GM18498 (cell line): ENCODE measurements around the gene FGF3.

Source experiments
- ATAC-seq: cut with Tn5 transposase; IDR thresholded peaks from one replicate; pipeline ENCODE4 v1.9.1; 2021; ENCODE audit warnings: mild to moderate bottlenecking, moderate library complexity; ENCODE audit not compliant: unreplicated experiment

The FGF3 gene

DNA sequence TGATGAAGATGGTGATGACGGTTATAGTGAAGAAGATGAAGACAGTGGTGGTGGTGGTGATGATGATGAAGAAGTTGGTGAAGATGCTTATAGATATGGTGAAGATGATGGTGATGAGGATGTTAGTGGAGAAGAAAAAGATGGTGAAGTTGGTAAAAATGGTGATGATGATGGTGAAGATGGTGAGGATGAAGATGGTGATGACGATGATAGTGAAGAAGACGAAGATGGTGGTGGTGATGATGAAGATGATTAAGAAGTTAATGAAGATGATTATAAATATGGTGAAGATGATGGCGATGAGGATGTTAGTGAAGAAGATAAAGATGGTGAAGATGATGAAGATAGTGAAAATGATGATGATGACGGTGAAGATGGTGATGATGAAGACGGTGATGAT, 25.2 kb upstream of the FGF3 start:
- no peak for ATAC-seq

DNA sequence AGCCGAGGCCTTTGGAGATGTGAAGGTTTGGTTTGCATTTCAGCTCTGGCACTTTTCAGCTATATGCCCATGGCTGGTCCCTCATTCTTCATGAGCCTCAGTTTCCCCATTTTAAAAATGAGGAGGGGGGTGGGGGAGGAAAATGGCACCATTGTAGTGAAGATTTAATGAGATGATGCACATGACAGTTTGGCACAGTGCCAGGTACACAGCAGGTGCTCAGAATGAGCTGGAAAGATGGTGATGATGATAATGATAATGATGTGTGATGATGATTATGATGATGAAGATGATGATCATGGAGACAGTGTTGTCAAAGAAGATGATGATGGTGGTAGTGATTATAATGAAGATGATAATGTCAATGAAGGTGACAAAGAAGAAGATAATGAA, 24.3 kb upstream of the FGF3 start:
- no peak for ATAC-seq

DNA sequence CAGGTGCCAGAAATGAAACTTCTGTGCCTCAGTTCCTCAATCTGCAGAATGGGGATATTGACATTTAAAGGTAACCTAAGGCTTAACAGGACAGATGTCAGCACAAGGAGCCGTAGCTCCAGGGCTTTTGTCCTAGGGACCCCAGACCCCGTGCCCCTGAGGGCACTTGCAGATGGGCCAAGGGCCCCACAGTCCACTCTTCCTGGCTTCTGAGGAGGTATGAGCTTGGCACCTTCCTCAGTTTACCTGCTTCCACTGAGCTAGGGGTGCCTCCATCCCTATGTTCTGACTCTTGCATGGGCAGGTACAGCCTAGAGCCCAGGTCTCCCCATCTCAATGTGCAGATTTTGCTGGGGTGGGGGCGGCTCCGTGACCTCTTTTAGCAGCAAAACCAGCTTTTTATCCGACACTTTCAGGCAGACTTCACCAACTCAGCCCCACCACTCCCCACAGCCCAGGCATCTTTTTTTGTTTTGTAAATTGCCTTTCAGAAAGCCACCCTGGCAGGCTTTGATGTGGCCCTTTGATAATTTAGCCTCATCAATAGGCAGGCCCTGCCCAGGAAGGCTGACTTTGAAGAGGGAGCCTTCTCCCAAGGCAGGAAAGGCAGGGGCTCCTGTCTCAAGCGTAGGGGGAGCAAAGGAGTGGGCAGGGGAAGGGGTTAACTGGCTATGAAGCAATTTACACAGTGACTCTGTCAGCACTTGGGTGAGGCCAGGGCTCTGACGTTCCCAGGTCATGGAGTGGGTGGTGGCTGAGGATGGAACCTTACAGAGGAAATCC, 23.7 kb upstream of the FGF3 start:
- ATAC-seq: no peak

DNA sequence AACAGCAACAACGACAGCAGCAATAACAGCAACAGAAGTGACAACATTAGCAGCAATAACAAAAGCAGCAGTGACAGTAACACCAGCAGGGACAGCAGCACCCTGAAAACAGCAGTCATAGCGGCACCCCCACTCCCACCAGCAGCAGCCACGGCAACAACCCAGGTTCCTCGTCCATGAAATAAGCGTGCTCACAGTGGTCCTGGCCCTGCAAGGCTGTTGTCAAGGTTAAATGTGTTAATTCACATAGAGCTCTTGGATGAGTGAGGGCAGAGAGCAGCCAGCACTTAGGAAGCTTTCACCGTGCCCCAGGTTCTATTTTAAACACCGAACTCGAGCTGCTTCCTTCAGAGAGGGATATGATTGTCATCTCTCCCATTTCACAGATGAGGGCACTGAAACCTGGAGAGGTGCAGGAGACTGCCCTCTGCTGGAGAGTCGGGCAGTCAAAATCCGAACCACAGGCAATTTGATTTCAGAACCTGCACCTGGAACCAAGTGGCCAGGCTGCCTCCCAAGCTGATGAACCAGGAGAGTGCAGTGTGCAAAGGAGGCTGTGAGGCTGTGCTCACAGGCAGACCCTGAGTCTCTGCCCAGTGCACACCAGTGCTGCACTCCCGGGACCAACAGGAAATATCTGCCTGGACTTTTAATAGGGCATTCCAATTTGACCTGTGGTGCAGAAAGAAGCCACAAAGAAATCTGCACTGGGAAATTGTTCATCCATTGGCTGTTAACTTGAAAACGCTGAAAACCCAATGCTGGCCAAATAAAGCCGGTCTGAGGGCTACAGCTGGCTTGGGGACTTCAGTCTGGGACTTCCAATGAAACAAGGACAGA, 22.9 kb upstream of the FGF3 start:
- ATAC-seq: no peak

DNA sequence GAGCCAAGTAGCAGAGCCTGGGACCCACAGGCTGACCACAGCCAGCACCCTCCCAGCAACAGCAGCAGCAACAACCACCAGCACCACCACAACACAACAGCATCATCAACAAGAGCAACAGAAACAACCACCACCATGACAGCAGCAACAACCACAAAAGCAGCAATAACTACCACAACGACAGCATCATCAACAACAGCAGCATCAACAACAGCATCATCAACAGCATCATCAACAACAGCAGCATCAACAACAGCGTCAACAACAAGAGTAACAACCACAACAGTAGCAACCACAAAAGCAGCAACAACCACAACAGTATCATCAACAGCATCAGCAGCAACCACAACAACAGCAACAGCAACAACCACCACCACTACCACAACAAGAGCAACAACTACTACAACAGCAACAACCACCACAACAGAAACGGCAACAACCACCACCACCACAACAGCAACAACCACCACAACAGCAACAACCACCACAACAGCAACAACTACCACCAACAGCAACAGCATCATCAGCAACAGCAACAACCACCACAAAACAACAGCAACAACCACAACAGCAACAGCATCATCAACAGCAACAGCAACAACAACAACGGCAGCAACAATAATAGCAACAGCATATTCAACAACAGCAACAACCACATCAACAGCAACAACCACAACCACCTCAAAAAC, 22.1 kb upstream of the FGF3 start:
- no peak for ATAC-seq

DNA sequence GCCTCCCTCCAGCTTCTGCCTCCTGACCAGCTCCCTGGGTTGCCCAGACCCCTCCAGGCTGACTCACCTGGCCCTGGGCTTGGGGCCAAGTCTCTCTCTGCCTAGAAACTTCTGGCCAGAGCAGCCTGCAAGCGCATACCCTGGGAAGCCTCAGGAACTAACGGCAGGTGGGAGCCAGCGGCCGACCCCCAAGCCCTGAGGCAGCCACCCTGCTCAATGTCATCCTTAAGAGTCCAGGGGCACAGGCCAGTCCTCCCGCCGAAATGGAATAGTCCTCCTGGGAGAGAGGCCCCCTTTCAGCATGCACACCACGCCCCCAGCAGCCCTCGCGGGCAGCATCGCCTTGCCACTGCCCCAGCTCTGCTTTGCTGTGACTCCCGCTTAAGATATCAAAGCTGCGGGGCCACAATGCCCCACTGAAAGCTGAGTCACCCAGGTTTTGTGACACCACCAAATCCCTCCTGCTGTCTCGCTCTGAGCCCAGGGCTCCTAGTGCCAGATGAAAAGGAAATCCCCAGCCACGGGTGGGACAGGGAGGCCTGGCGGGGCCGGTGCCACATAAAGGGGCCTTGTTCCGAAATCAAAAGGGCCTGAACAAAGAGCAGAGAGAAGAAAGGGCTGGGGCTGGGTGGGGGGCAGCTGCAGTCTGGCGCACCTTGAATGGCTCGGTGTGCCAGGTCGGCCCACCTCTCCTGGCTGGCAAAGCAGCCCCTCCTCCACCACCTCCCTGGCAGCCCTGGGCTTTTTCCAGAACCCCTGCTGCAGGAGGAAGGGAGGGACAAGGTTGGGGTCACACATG, 21.4 kb upstream of the FGF3 start:
- ATAC-seq: no peak

DNA sequence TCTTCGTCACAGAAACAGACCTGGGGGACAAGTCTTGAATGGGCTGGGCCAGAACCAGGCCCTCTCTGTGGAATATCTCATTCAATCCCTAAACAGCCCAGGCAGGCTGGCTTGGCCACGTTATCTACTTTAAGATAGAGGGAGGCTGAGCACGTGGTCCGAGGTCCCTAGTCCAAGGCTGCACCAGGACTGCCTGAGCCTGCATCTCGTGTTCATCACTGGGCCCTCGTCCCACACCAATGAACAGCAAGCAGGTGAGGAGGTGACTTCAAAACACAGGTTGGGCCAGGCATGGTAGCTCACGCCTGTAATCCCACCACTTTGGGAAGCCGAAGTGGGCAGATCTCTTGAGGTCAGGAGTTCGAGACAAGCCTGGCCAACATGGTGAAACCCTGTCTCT, 20.3 kb upstream of the FGF3 start:
- no peak for ATAC-seq

DNA sequence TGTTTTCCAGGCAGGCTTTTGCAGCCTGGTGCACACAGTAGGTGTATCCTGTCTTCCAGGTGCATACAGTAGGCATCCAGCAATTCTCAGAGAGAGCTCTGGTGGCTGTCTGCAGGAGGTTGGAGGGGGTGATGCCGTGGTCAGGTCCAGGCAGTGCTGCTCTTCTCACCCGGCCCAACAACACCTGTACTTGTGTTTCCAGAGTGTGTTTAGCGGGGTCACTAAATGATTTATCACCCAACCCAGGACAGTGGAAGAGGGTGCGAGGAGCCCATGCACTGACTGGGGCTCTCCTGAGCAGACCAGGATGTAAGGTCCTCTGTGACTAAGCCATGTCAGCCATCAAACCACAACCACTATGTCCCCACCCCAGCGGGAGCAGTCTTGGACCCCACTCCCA, 18.6 kb upstream of the FGF3 start:
- ATAC-seq: no peak

DNA sequence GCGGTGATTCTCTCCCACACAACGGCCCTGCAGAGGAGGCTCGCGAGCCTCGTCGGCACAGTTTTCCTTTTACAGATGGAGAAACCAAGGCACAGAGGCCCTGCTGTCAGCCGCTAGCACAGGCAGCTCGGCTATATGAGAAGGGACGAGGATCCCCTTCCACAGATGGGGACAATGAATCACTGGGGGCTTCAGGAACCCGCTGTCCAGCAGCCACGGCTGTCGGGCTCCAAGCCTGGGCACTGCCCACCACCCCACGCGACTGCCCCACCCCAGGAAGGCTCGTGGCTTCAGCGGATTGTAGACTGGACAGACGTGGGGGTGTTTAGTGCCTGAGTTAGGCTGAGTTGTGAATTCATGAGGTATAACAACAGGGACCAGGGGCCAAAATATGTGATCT, 17.2 kb upstream of the FGF3 start:
- no peak for ATAC-seq

DNA sequence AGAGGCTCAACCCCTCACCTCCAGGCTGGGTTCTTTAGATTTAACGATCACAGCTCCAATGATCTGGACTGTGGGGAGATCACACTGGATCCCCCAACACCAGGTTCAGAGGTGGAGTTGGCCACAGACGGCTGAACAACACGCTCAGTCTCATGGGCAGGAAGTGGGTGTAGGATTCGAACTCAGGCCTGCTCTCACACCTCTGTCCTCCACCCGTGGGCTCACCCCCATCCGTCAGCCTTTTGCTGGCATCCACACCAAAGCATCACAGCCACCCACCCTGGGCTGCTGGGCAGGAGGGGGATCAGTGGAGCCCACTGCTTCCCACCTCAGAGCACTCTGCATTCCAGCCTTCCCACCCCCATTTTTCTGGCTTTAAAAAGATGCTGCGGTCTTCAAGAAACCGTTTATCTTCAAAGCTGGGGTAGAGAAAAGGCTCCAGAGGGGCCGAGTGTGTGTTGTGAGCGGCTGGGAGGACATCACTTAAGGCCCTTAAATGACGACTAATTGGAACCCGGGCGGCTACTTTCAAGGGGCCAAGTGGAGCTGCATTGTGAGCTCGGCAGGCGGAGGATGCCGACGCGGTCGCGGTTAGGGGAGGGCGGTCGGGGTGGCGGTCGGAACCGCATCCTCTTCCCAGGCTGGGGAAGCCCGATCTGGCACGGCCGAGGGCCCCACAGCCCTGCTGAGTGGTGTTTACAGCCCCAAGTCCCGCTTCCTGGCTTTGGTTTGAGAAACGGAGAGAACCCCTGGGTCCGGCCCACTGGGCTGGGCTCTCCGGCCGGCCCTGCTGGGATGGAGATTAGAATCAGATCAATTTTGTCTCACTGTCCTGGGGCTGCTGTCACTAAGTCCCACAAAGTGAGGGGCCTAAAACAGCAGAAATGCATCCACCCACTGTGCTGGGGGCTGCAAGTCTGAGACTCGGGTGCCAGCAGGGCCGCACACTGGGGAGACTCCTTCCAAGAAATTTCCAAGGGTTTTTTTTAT, 15.9 kb upstream of the FGF3 start:
- ATAC-seq: no peak

DNA sequence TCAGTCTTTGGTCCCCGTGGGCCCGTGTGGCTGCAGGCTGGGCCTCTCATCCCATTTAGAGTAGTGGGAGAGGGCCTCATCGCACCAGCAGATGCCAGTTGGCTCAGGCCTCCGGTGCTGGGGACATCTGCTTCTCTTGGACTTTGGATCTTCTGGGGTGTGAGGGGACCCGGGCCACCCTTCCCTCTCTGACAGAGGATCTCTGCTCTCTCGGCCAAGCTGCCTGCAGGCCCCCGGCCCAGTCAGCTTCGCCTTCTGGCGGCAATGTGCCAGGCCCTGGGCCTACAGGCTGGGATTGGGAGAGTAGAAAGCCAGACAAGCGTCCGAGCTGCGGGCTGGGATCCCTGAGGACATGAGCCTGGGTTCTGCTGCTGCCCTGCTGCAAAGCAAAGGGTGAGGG, 15.0 kb upstream of the FGF3 start:
- ATAC-seq: no peak

DNA sequence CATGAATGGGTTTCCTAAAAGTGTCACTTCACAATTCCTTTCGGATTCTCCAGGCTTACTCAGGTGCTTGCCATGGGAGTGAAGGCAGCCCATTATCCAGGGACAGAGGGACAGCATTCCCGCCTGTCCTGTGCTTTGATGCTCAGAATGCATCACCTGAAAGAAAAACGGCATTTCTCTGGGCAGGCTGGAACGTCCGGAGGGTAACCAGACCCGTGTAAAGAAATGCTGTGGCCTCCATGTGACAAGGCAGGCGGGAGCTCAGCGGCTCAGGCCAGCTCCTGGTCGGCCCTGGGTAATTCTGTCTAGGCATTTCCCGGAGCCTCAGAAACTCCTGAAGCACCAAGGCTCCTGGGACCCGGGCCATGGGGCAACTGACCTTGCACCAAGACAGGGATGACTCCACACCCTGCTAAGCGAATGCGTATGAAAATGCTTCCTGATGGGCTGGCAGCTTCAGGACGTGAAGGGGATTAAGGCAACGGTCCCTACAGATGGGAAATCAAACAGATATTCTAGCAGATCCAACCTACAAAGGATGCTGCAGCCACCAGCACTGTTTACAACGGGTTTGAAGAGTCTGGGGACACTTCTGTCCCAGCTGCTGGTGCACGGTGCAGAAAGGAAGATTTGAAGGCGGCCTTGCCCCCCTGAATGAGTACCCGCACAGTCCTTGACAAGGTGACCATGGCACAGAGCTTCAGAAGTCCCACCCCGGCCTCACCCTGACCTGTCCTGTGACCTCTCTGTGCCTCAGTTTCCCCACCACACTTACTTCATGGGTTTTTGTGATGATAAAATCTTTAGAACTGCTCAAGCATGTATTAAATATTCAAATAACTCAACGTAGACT, 13.6 kb upstream of the FGF3 start:
- ATAC-seq: no peak

DNA sequence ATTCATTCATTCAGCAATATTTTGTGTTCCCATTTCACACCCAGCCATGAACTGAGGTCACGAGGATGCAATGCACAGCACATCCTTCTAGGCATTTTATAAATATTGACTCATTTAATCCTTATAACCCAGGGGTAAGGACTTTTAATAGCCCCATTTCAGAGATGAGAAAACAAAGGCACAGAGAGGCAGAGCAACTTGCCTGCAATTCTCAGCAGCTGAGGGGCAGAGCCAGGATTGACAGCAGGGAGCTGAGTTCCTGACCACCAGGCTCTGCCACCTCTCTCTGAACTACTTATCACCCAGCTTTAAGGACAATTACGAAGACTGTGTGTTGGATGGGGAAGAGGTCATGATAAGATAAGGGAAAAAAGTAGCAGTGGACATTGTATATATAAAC, 12.8 kb upstream of the FGF3 start:
- no peak for ATAC-seq

DNA sequence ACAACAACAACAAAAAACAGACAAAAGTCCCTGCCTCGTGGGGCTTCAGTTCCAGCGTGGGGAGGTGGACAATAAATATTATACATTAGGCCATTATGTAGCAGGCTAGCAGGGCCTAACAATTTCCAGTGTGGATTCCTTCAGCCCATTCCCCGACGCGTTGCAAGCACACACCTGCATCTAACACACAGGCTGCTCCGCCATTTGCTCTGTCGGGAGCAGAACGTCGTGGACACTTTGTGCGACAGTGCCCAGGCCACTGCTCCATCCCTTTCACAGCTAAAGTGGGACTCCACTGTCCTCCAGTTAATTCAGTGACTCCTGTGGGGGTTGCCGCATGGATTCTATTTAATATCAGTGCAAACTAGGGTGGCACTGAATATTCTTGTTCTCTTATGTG, 10.9 kb upstream of the FGF3 start:
- no peak for ATAC-seq

DNA sequence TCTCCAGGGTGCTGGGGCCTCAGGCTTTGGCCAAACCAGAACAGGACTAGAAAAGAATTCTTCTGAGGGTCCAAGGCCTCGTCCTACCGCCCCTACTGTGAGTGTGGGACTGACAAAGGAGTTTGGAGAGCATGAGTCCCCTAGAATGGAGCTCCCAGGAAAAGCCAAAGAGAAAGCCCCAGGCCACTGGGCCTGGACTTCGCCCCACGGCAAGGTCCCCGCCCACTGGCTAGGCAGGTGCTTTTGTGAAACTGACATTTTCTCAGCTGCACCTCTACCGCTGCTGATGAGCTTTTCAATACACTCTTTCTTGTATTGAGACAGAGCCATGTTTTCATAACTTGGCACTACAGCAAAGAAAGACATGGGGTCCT, 9.7 kb upstream of the FGF3 start:
- ATAC-seq: no peak

DNA sequence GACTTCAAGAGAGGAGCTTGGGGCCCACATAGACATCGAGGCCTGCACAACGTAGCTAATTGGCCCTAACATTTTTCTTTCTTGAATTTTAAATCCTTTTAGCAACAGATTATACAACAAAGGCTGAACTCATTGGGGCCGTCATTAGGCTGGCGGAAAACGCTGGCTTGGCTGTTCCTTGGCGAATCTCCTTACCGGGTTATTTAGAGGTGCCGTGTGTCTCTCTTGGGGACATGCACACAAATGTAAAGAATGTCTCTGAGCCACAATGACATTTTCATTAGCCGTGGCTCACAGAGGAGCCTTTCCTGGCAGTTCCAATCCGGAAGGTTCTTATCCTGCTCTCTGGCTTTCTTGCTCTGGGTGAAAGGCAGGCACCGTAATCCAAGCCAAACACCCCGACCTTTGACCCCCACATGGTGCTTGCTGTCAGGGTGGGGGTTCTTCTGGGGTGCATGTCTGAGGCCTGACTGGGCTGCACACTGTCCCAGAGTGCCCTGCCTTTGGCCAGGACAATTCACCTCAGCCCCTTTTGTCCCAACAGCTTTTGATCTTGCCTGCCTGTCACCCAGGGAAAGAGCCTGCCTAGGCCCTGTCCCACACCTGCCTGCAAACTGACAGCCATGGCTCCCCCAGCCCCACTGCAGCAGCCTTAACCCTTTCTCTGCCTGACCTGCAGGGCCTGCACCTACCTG, 9.2 kb upstream of the FGF3 start:
- no peak for ATAC-seq

DNA sequence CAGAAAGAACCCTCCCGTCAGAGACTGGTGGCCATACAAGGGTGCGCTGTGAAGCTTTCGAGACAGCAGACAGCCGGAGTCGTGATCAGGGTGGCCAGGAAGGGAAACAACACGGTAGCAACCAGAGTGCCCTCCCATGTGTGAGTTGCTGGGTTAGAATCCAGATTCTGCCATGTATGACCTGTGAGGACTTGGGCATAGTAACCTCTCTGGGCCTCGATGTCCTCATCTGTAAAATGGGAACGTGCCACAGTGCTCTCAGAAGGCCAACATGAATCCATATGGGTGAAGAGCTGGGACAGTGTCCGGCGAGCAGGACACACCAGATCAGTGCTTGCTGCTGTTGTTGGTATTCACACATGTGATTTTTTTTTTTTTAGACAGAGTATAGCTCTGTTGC, 7.6 kb upstream of the FGF3 start:
- ATAC-seq: no peak

DNA sequence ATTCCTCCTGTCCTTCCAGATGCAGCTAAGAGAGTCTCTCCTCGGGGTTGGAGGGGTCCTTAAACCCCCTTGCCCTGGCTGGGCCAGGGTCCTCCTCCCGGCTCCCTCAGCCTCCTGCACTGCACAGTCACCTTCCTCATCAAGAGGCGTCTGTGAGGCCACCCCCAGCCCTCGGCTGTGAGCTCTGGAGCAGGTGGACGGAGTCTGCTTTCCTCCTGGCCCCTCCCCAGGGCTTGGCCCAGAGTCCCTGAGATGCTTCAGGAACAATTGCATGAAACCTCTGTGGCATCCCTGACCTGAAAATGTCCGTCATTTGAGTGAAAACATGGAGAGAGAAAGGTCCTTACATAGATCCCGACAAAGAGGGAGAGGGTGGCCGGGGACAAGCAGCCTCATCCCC, 6.7 kb upstream of the FGF3 start:
- no peak for ATAC-seq
